GM23338 (cell line): ENCODE measurements around the gene GNG12.
A peak's percentile ranks its signal among the peaks of the same experiment; 100 is the strongest.

Source experiments
- CREB1 ChIP-seq: fragments of 250-450 bp; sonication (Bioruptor Pico); IDR thresholded peaks from 2 replicates; pipeline ENCODE4 v1.5.0; 2020; ENCODE audit warnings: low read depth, mild to moderate bottlenecking, moderate library complexity
- POLR2AphosphoS5 ChIP-seq: IDR thresholded peaks from 2 replicates; pipeline ENCODE4 v1.6.1; 2016; ENCODE audit warnings: antibody characterized with exemption, low read depth
- TF ChIP-seq, protein P1 (sequence below), 2 experiments: fragments of 200-600 bp in 1 of 2; sonication (generic) in 1 of 2; conservative IDR thresholded peaks; 2 replicates each; pipeline versions ENCODE4 v1.5.1 to v1.6.1; 2016 to 2017; ENCODE audit warnings: antibody characterized with exemption in 2 of 2, low read depth in 2 of 2, mild to moderate bottlenecking in 2 of 2, moderate library complexity in 1 of 2
- TF ChIP-seq, protein P2 (sequence below): IDR thresholded peaks from 2 replicates; pipeline ENCODE4 v1.6.1; 2016; ENCODE audit warnings: antibody characterized with exemption

DNA sequence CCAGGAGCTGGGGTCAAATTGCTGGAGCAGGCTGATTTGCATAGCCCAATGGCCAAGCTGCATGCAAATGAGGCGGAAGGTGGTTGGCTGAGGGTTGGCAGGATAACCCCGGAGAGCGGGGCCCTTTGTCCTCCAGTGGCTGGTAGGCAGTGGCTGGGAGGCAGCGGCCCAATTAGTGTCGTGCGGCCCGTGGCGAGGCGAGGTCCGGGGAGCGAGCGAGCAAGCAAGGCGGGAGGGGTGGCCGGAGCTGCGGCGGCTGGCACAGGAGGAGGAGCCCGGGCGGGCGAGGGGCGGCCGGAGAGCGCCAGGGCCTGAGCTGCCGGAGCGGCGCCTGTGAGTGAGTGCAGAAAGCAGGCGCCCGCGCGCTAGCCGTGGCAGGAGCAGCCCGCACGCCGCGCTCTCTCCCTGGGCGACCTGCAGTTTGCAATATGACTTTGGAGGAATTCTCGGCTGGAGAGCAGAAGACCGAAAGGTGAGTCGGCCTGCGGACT lies 148.2 kb downstream of the GNG12 start, which contains the start of gene GADD45A:
- TF ChIP-seq, protein P1, sequence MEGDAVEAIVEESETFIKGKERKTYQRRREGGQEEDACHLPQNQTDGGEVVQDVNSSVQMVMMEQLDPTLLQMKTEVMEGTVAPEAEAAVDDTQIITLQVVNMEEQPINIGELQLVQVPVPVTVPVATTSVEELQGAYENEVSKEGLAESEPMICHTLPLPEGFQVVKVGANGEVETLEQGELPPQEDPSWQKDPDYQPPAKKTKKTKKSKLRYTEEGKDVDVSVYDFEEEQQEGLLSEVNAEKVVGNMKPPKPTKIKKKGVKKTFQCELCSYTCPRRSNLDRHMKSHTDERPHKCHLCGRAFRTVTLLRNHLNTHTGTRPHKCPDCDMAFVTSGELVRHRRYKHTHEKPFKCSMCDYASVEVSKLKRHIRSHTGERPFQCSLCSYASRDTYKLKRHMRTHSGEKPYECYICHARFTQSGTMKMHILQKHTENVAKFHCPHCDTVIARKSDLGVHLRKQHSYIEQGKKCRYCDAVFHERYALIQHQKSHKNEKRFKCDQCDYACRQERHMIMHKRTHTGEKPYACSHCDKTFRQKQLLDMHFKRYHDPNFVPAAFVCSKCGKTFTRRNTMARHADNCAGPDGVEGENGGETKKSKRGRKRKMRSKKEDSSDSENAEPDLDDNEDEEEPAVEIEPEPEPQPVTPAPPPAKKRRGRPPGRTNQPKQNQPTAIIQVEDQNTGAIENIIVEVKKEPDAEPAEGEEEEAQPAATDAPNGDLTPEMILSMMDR (conservative IDR thresholded peaks at IDR 0.05; ENCODE audit: low read depth in 2 of 2) = no peak
- TF ChIP-seq CREB1 (CRISPR knock-in tag) = no peak
- TF ChIP-seq POLR2AphosphoS5 = peak; percentile 100
- TF ChIP-seq, protein P2, sequence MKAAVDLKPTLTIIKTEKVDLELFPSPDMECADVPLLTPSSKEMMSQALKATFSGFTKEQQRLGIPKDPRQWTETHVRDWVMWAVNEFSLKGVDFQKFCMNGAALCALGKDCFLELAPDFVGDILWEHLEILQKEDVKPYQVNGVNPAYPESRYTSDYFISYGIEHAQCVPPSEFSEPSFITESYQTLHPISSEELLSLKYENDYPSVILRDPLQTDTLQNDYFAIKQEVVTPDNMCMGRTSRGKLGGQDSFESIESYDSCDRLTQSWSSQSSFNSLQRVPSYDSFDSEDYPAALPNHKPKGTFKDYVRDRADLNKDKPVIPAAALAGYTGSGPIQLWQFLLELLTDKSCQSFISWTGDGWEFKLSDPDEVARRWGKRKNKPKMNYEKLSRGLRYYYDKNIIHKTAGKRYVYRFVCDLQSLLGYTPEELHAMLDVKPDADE = peak; percentile 74; the same call in 1 of the 2 replicates
